LNCaP clone FGC (cell line): ENCODE measurements around the gene NHS.

ENCODE experiments used
- DNase-seq: peaks from one replicate; pipeline ENCODE4 v3.0.0-alpha.2; 2011; ENCODE audit warnings: low read depth
- H3K4me3 ChIP-seq: 2 replicates; pipeline ENCODE4 v1.5.1; 2011; ENCODE audit warnings: mild to moderate bottlenecking, low read depth, low read length, control low read depth
- TF ChIP-seq, protein P1 (sequence below): IDR thresholded peaks from 2 replicates; pipeline ENCODE4 v1.5.1; 2012; ENCODE audit warnings: mild to moderate bottlenecking; ENCODE audit not compliant: control insufficient read depth, insufficient read depth; ENCODE audit errors: extremely low read depth

NHS gene

DNA sequence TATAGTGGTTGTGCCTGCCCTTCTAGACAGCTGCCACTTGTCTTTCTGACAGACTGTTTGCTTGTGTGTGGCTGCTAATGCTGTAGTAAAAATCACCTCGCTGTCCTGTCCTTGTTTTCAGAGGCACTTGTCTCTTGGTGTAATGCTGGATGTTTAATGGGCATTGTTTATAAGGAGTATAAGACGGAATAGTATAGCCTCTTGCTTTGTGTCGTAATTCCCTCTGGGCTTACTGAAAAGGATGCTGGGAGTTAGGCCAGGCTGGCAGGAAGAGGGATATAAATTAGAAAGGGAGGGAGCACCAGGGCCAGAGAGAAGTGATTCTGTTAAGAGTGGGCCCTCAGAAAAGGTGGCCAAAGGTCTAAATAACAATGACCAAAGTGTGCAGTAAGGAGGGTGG is 29.0 kb downstream of the NHS start:
- TF ChIP-seq, protein P1, sequence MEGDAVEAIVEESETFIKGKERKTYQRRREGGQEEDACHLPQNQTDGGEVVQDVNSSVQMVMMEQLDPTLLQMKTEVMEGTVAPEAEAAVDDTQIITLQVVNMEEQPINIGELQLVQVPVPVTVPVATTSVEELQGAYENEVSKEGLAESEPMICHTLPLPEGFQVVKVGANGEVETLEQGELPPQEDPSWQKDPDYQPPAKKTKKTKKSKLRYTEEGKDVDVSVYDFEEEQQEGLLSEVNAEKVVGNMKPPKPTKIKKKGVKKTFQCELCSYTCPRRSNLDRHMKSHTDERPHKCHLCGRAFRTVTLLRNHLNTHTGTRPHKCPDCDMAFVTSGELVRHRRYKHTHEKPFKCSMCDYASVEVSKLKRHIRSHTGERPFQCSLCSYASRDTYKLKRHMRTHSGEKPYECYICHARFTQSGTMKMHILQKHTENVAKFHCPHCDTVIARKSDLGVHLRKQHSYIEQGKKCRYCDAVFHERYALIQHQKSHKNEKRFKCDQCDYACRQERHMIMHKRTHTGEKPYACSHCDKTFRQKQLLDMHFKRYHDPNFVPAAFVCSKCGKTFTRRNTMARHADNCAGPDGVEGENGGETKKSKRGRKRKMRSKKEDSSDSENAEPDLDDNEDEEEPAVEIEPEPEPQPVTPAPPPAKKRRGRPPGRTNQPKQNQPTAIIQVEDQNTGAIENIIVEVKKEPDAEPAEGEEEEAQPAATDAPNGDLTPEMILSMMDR, result no peak
- no peak for DNase-seq
- H3K4me3 ChIP-seq, result no peak overlapping the region

DNA sequence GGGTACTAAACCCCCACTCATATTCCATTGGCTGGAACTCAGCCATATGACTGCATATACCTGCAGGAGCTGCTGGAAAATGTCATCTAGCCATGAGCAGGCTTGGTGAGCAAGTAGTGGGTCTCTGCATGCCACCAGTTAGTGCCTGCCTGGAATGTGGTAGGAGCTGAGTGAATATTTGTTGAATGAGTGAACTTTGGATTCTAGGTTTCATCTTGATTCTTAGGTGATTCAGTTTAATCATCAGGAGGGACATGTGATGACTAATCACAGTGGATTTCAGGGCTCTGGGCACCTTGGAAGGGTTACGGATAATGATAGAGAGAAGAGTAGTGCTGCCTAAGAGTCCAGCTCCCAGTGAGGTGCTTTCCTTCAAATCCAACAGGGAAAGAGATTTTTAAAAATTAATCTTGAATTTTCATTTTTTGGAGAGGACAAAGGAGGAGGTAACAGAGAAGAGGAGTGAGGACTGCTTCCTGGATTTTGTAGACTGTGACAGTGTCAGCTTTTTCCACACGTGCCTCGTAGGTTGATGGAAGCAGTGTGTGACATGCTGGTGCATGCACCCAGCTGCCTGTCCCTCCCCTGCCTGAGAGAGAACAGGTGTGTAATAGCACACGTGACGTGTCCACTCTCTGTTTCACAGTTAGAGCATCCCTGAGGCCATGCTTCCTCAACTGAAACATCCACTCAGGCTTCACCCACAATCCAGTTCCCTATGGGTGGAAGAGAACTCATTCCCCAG is 30.4 kb downstream of the NHS start:
- DNase-seq, result no peak
- TF ChIP-seq, protein P1, result no peak
- H3K4me3 ChIP-seq, result no peak overlapping the region

DNA sequence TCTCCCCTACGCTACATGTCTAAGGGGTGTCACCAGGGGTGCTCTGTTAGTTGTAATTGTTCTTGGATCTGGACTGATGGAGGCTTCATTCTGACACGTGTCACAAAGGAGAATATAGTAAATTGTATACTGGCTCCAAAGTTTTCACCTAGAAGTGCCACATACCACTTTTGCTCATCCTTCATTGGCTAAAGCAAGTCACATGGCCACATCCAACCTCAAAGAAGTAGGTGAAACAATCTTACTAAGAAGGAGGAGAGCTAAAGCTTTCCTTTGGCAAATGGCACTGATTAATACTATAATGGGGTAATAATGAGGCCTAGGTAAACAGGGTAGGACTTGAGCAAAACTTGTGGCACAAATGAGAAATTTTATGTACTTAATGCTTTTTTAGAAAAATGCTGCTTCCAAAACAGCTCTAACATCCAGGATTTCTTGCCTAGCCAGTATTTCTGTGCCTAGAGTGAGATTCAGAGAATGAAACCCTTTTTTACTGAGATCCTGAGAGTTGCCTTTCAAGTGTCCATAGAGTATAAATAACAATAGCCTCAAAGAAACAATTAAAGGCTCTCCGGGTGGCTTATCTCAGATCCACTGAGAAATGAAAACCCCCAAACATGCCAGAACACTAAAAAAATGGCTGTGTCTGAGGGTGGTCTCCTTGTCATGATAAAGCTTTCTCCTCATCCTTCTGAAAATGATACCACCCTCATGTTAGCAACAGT is 34.7 kb downstream of the NHS start:
- TF ChIP-seq, protein P1, result no peak
- DNase-seq, result no peak
- no peak overlapping the region for H3K4me3 ChIP-seq

DNA sequence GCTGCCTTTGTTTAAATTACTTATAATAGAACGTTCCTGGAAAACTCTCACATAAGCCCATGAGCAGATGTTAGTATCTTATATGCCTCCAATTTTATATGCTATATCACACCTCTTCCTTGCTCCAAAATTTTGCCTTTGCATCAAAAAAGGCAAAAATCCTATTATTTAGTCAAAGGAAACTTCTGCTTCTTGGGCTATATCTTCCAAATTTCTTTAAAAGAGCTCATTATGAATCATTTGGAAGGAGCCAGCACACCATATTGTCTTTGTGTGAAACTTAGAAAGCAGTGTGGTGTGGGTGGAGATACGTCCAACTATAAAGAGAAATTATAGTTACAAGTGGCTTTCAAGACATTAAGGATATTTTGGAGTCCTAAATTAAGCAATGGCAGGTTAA is 35.7 kb downstream of the NHS start:
- TF ChIP-seq, protein P1, result no peak
- no peak for DNase-seq
- H3K4me3 ChIP-seq, result no peak overlapping the region

DNA sequence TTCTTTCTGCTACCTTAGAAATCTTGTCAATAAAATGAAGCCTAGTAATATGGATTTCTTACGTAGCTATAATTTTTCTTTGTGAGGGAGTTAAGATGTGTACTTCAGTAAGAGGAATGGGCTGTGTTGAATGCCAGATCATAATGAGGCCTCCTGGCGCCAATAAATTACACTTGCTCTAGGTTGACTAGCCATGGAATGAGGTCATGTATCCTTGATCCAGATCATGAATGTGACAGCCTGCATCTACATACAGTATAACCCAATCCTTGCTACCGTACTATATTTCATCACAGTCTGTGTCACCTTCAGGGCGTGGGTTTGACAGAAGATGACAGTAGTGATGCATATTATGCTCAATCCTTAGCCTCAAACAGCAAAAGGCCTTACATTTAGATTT is 36.2 kb downstream of the NHS start:
- H3K4me3 ChIP-seq, result no peak overlapping the region
- no peak for DNase-seq
- TF ChIP-seq, protein P1, result no peak

GRCh38 chrX:17412692-17413091 is 37.7 kb downstream of the NHS start:
- no peak for DNase-seq
- H3K4me3 ChIP-seq, result no peak overlapping the region
- TF ChIP-seq, protein P1, result no peak

DNA sequence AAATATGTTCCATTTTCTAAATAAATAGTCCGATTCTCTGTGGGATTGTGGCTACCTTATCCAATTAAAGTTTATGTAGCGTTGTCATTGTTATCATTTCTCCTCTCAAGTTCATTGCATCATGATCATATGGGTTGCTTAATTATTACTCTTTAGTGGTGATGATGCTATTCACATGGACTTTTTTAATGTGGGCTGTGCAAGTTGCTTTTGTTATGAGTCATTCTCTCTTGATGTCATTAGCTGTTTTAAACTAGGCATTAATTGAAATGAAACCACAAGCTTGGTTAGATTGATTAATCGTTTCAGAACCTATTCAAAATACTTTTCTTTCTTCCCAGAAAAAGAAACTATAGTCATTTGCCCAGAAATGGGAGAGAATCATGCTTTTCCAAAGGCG is 38.2 kb downstream of the NHS start:
- TF ChIP-seq, protein P1, result no peak
- H3K4me3 ChIP-seq, result no peak overlapping the region
- no peak for DNase-seq
